ENCODE data around the gene POM121L2. TPM values are rescaled to one million over a fixed set of nuclear protein-coding genes. Genes with fewer than 3 reads are reported as not detected.

The POM121L2 gene
- total and polyA plus RNA-seq, 2 of the 13 experiments (the other 11 are each of a cell fraction or from before 2014, with no cell fraction given) = not detected

DNA sequence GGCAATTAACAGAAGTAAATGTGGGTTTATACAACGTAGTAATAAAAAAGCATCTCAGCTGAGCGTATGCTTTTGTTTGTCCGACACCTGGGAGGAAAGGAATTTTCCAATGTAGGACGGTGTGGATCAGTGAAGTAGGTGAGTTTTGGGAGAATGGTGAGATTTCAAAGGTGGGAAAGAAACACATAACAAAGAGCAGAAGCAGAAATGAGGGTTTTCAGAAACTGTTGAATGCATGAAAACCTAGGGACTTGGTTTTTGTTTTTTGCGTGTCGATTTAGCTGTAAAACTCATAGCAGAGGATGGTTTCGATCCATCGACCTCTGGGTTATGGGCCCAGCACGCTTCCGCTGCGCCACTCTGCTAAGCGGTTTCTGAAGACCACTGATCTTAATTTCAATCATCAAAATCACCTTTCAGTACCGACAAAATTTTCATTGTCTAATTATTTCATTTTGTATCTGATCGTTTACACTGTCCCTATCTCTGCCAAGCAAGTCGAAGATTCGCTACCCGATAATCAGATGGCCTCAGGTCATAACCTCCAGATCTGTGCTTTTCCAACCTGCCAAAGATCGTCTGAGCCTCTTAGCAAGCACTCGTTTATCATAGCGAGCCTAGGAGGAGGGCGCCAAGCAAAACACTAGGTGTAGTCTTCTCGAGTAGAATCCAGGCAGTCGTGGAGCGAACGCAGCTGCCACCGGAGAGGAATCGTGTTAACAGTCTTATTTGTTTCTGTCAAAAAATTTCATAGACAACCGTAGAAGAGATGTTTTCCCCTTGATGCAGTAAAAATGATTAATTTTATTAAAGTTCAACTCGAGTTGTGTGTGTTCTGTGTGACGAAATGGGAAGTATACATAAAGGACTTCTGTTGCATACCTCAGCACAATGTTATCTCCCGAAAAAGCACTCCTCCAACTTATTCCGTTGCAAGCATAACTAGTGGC, 20.9 kb upstream of the POM121L2 start (continued):
- TF ChIP-seq, protein P1, sequence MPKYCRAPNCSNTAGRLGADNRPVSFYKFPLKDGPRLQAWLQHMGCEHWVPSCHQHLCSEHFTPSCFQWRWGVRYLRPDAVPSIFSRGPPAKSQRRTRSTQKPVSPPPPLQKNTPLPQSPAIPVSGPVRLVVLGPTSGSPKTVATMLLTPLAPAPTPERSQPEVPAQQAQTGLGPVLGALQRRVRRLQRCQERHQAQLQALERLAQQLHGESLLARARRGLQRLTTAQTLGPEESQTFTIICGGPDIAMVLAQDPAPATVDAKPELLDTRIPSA (CRISPR knock-in tag; IDR thresholded peaks at IDR 0.05; ENCODE audit: borderline replicate concordance) = no peak
- TF ChIP-seq PRPF4 (IDR thresholded peaks at IDR 0.05; ENCODE audit: low read depth, low read length, poor library complexity, severe bottlenecking) (peak; percentile 50), GATA4 (IDR thresholded peaks at IDR 0.05; ENCODE audit: borderline replicate concordance, low read depth) (0 out of 2 replicates have a peak, but pooled peaks have one; percentile 37), SP4 (CRISPR knock-in tag; IDR thresholded peaks at IDR 0.05) (no peak), FOXA1 (IDR thresholded peaks at IDR 0.05) (no peak), FOXA1 (CRISPR knock-in tag; IDR thresholded peaks at IDR 0.05) (no peak), EHMT2 (IDR thresholded peaks at IDR 0.05; ENCODE audit: borderline replicate concordance, low read depth, low read length) (no peak)
- TF ChIP-seq, protein P2, sequence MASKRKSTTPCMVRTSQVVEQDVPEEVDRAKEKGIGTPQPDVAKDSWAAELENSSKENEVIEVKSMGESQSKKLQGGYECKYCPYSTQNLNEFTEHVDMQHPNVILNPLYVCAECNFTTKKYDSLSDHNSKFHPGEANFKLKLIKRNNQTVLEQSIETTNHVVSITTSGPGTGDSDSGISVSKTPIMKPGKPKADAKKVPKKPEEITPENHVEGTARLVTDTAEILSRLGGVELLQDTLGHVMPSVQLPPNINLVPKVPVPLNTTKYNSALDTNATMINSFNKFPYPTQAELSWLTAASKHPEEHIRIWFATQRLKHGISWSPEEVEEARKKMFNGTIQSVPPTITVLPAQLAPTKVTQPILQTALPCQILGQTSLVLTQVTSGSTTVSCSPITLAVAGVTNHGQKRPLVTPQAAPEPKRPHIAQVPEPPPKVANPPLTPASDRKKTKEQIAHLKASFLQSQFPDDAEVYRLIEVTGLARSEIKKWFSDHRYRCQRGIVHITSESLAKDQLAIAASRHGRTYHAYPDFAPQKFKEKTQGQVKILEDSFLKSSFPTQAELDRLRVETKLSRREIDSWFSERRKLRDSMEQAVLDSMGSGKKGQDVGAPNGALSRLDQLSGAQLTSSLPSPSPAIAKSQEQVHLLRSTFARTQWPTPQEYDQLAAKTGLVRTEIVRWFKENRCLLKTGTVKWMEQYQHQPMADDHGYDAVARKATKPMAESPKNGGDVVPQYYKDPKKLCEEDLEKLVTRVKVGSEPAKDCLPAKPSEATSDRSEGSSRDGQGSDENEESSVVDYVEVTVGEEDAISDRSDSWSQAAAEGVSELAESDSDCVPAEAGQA (IDR thresholded peaks at IDR 0.05; ENCODE audit: low read depth) = no peak
- TF ChIP-seq, protein P2 (CRISPR knock-in tag; IDR thresholded peaks at IDR 0.05; ENCODE audit: borderline replicate concordance) = no peak
- TF ChIP-seq, protein P3, sequence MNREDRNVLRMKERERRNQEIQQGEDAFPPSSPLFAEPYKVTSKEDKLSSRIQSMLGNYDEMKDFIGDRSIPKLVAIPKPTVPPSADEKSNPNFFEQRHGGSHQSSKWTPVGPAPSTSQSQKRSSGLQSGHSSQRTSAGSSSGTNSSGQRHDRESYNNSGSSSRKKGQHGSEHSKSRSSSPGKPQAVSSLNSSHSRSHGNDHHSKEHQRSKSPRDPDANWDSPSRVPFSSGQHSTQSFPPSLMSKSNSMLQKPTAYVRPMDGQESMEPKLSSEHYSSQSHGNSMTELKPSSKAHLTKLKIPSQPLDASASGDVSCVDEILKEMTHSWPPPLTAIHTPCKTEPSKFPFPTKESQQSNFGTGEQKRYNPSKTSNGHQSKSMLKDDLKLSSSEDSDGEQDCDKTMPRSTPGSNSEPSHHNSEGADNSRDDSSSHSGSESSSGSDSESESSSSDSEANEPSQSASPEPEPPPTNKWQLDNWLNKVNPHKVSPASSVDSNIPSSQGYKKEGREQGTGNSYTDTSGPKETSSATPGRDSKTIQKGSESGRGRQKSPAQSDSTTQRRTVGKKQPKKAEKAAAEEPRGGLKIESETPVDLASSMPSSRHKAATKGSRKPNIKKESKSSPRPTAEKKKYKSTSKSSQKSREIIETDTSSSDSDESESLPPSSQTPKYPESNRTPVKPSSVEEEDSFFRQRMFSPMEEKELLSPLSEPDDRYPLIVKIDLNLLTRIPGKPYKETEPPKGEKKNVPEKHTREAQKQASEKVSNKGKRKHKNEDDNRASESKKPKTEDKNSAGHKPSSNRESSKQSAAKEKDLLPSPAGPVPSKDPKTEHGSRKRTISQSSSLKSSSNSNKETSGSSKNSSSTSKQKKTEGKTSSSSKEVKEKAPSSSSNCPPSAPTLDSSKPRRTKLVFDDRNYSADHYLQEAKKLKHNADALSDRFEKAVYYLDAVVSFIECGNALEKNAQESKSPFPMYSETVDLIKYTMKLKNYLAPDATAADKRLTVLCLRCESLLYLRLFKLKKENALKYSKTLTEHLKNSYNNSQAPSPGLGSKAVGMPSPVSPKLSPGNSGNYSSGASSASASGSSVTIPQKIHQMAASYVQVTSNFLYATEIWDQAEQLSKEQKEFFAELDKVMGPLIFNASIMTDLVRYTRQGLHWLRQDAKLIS (CRISPR knock-in tag; IDR thresholded peaks at IDR 0.05) = no peak
- TF ChIP-seq, protein P4, sequence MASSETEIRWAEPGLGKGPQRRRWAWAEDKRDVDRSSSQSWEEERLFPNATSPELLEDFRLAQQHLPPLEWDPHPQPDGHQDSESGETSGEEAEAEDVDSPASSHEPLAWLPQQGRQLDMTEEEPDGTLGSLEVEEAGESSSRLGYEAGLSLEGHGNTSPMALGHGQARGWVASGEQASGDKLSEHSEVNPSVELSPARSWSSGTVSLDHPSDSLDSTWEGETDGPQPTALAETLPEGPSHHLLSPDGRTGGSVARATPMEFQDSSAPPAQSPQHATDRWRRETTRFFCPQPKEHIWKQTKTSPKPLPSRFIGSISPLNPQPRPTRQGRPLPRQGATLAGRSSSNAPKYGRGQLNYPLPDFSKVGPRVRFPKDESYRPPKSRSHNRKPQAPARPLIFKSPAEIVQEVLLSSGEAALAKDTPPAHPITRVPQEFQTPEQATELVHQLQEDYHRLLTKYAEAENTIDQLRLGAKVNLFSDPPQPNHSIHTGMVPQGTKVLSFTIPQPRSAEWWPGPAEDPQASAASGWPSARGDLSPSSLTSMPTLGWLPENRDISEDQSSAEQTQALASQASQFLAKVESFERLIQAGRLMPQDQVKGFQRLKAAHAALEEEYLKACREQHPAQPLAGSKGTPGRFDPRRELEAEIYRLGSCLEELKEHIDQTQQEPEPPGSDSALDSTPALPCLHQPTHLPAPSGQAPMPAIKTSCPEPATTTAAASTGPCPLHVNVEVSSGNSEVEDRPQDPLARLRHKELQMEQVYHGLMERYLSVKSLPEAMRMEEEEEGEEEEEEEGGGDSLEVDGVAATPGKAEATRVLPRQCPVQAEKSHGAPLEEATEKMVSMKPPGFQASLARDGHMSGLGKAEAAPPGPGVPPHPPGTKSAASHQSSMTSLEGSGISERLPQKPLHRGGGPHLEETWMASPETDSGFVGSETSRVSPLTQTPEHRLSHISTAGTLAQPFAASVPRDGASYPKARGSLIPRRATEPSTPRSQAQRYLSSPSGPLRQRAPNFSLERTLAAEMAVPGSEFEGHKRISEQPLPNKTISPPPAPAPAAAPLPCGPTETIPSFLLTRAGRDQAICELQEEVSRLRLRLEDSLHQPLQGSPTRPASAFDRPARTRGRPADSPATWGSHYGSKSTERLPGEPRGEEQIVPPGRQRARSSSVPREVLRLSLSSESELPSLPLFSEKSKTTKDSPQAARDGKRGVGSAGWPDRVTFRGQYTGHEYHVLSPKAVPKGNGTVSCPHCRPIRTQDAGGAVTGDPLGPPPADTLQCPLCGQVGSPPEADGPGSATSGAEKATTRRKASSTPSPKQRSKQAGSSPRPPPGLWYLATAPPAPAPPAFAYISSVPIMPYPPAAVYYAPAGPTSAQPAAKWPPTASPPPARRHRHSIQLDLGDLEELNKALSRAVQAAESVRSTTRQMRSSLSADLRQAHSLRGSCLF (CRISPR knock-in tag; IDR thresholded peaks at IDR 0.05; ENCODE audit: borderline replicate concordance) = no peak

Measured in HepG2 (cell line).